Liver (tissue), 9 donors: ENCODE results near the gene BOD1L1. TPM values are rescaled to one million over a fixed set of nuclear protein-coding genes. Genes with fewer than 3 reads are reported as not detected.

Source experiments
- DNase-seq: peaks from one replicate; pipeline ENCODE4 v3.0.0-alpha.2; 2017; ENCODE audit warnings: low spot score
- H3K27ac ChIP-seq, 2 donors: one replicate each; pipeline ENCODE4 v1.7.0; 2013; ENCODE audit warnings: inconsistent platforms in 2 of 2, low read length in 2 of 2, control low read depth in 1 of 2, low read depth in 1 of 2, mild to moderate bottlenecking in 1 of 2
- H3K27me3 ChIP-seq, 4 donors: one replicate each; pipeline versions ENCODE4 v1.6.1 to v1.7.0; 2013; ENCODE audit warnings: low read length in 3 of 4, inconsistent platforms in 1 of 4, mild to moderate bottlenecking in 1 of 4, moderate library complexity in 1 of 4; ENCODE audit not compliant: control insufficient read depth in 4 of 4, insufficient read depth in 4 of 4
- H3K36me3 ChIP-seq, 4 donors: one replicate each; pipeline versions ENCODE4 v1.6.1 to v1.7.0; 2013; ENCODE audit warnings: low read length in 3 of 4, mild to moderate bottlenecking in 3 of 4, low read depth in 1 of 4, moderate library complexity in 1 of 4; ENCODE audit not compliant: control insufficient read depth in 4 of 4, insufficient read depth in 3 of 4
- H3K4me1 ChIP-seq, 4 donors: one replicate each; pipeline versions ENCODE4 v1.6.1 to v1.7.0; 2013; ENCODE audit warnings: low read length in 3 of 4, mild to moderate bottlenecking in 3 of 4, moderate library complexity in 1 of 4; ENCODE audit not compliant: control insufficient read depth in 4 of 4, insufficient read depth in 4 of 4
- H3K4me3 ChIP-seq, 3 donors: one replicate each; pipeline versions ENCODE4 v1.6.1 to v1.7.0; 2013; ENCODE audit warnings: low read length in 3 of 3, control low read depth in 1 of 3, low read depth in 1 of 3, mild to moderate bottlenecking in 1 of 3
- H3K9ac ChIP-seq, 2 donors: one replicate each; pipeline ENCODE4 v1.7.0; 2013; ENCODE audit warnings: low read length in 2 of 2, mild to moderate bottlenecking in 2 of 2, moderate library complexity in 2 of 2, control low read depth in 1 of 2, low read depth in 1 of 2
- H3K9me3 ChIP-seq, 4 donors: one replicate each; pipeline versions ENCODE4 v1.6.1 to v1.7.0; 2013; ENCODE audit warnings: low read length in 3 of 4; ENCODE audit not compliant: control insufficient read depth in 4 of 4
- ATF3 ChIP-seq: IDR thresholded peaks from 2 replicates; pipeline ENCODE4 v1.6.1; 2016; ENCODE audit warnings: antibody characterized with exemption
- CTCF ChIP-seq: fragments of 150-350 bp; IDR thresholded peaks from 2 replicates; pipeline ENCODE4 v1.5.1; 2017; ENCODE audit warnings: improper control_type of control experiment, low read depth, low read length; ENCODE audit not compliant: missing input control
- EGR1 ChIP-seq, 2 donors: IDR thresholded peaks; 2 replicates each; pipeline ENCODE4 v1.6.1; 2016 to 2018; ENCODE audit warnings: antibody characterized with exemption in 2 of 2, low read depth in 2 of 2
- FOXA1 ChIP-seq: IDR thresholded peaks from 2 replicates; pipeline ENCODE4 v1.6.1; 2016; ENCODE audit warnings: antibody characterized with exemption
- FOXA2 ChIP-seq: IDR thresholded peaks from 2 replicates; pipeline ENCODE4 v1.6.1; 2016; ENCODE audit warnings: antibody characterized with exemption
- GABPA ChIP-seq, 2 donors: IDR thresholded peaks in 1 of 2; conservative IDR thresholded peaks in 1 of 2; 2 replicates each; pipeline ENCODE4 v1.6.1; 2016; ENCODE audit warnings: antibody characterized with exemption in 2 of 2, mild to moderate bottlenecking in 1 of 2, moderate library complexity in 1 of 2
- HNF4G ChIP-seq: IDR thresholded peaks from 2 replicates; pipeline ENCODE4 v1.6.1; 2016; ENCODE audit warnings: antibody characterized with exemption
- JUND ChIP-seq, 2 donors: IDR thresholded peaks; 2 replicates each; pipeline ENCODE4 v1.6.1; 2016; ENCODE audit warnings: antibody characterized with exemption in 2 of 2
- MAX ChIP-seq: IDR thresholded peaks from 2 replicates; pipeline ENCODE4 v1.6.1; 2016; ENCODE audit warnings: antibody characterized with exemption
- RAD21 ChIP-seq, 2 donors: IDR thresholded peaks; 2 replicates each; pipeline ENCODE4 v1.6.1; 2016; ENCODE audit warnings: antibody characterized with exemption in 2 of 2, mild to moderate bottlenecking in 2 of 2
- REST ChIP-seq: IDR thresholded peaks from 2 replicates; pipeline ENCODE4 v1.6.1; 2016; ENCODE audit warnings: antibody characterized with exemption, mild to moderate bottlenecking
- SP1 ChIP-seq: IDR thresholded peaks from 2 replicates; pipeline ENCODE4 v1.6.1; 2018; ENCODE audit warnings: antibody characterized with exemption, mild to moderate bottlenecking
- TAF1 ChIP-seq: conservative IDR thresholded peaks from 2 replicates; pipeline ENCODE4 v1.6.1; 2016; ENCODE audit warnings: antibody characterized with exemption, mild to moderate bottlenecking
- ZBTB33 ChIP-seq: IDR thresholded peaks from 2 replicates; pipeline ENCODE4 v1.6.1; 2016; ENCODE audit warnings: antibody characterized with exemption
- WGBS: extraction: QIAGEN DNeasy Blood & Tissue Kit; methylation state at CpG from one replicate; pipeline ENCODE4 v1.1.7; 2013; 5-methylcytosine and 5-hydroxymethylcytosine counted together
- polyA plus RNA-seq, 2 donors: library from polyadenylated mRNA; stranded (reverse) in 1 of 2; unstranded in 1 of 2; fragments of 200-250 nt in 1 of 2; fragments of >200 nt in 1 of 2; fragmentation: Nextera tagmentation in 1 of 2; extraction: Ambion mirVana in 1 of 2; gene quantifications; one replicate each; pipeline versions ENCODE4 v1.2.1 to v1.2.3, GENCODE V29; 2013 to 2015
- total RNA-seq, 2 donors: library from RNA; depleted of rRNA; stranded (reverse); fragments of >200 nt; gene quantifications; one replicate each; pipeline ENCODE4 v1.2.3, GENCODE V29; 2014
- donor health status: healthy.
- donor health status: healthy.
- donor health status: healthy.
- donor health status: healthy.
- donor health status: healthy.

BOD1L1 gene
- total and polyA plus RNA-seq, 4 donors = 4.1 to 19.2 (median 10.2) TPM

GRCh38 chr4:13537011-13537831, 90.3 kb downstream of the BOD1L1 start:
- Histone ChIP-seq H3K9ac (no peak overlapping the region), H3K27me3 (peaks cover 8 to 40% (median 24%) of the 10 kb centered on the region in 4 donors), H3K4me3 (no peak overlapping the region), H3K9me3 (no peaks in the 10 kb centered on the region), H3K27ac (no peak overlapping the region), H3K36me3 (no peaks in the 10 kb centered on the region), H3K4me1 (peaks cover 14 to 45% (median 19%) of the 10 kb centered on the region in 4 donors)
- DNase-seq = no peak
- TF ChIP-seq EGR1 (IDR thresholded peaks at IDR 0.05; ENCODE audit: low read depth in 2 of 2) = no peak
- TF ChIP-seq HNF4G = no peak
- TF ChIP-seq MAX = no peak
- no peak for TF ChIP-seq GABPA (IDR thresholded peaks at IDR 0.05 in 1 of 2, conservative IDR thresholded peaks at IDR 0.05 in 1 of 2)
- TF ChIP-seq JUND (IDR thresholded peaks at IDR 0.05) = no peak
- no peak for TF ChIP-seq SP1
- TF ChIP-seq REST = no peak
- no peak for TF ChIP-seq ATF3
- no peak for TF ChIP-seq RAD21 (IDR thresholded peaks at IDR 0.05)
- no peak for TF ChIP-seq TAF1
- no peak for TF ChIP-seq CTCF
- no peak for TF ChIP-seq ZBTB33
- no peak for TF ChIP-seq FOXA2
- no peak for TF ChIP-seq FOXA1
- WGBS = 11% methylated on average over 34 of the region's 34 CpGs
